ENCODE results near the gene TRPC1.

TRPC1 gene

DNA sequence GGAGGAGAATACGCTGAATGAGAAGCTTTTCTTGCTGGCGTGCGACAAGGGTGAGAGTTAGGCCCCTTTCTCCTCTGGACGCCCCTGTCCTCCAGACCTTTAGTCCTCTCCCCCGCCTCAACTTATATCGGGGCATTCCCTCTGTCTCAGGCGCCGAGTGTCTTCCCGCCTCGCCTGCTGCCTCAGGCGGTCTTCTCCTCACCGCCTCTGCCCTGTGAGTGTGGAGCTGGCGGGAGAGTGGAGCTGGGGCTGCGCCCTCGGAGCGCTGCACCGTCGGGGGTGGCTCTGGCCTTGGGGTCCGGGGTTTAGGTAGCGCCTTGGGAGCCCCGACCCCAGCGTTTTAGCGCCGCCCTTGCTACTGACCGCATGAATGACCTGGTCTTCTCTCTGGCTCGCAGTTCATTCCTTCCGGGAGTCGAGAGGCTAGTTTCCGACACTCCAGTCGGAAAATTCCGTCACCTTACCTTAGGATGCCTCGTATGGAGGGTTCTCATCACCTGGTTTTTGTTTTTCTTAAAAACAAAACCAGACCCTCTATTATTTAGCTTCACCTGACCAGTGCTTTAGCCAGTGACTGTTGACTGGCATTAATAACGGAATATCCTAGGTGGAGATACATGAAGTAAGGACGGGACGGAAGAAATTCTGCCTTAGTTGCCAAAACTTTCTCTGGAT lies 985 bp downstream of the TRPC1 start:
- DNase-seq (ENCODE audit: low read depth), result no peak
- TF ChIP-seq, protein P1, sequence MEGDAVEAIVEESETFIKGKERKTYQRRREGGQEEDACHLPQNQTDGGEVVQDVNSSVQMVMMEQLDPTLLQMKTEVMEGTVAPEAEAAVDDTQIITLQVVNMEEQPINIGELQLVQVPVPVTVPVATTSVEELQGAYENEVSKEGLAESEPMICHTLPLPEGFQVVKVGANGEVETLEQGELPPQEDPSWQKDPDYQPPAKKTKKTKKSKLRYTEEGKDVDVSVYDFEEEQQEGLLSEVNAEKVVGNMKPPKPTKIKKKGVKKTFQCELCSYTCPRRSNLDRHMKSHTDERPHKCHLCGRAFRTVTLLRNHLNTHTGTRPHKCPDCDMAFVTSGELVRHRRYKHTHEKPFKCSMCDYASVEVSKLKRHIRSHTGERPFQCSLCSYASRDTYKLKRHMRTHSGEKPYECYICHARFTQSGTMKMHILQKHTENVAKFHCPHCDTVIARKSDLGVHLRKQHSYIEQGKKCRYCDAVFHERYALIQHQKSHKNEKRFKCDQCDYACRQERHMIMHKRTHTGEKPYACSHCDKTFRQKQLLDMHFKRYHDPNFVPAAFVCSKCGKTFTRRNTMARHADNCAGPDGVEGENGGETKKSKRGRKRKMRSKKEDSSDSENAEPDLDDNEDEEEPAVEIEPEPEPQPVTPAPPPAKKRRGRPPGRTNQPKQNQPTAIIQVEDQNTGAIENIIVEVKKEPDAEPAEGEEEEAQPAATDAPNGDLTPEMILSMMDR (IDR thresholded peaks at IDR 0.05; ENCODE audit: low read depth, low read length, missing control alignments), result no peak
- peak overlapping the region; percentile 69 for H3K4me3 ChIP-seq (ENCODE audit: low read depth, low read length)

DNA sequence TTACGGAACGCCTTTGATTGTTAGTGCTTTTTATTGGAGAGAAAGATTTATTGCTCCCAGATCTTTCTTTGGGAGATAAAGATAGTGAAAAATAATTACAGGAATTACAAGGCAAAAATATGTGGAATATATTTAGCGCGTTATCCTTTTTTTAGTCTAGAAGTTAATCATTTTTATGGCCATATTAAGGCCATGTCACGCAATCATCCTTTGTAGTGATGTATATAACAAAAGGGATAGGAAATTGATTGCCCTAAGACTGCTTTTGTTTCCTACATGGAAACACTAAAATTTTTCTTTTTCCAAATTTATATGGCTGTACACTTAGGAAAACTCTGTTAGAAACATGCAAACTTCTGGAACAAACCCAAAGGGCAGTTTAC lies 1.5 kb downstream of the TRPC1 start:
- TF ChIP-seq, protein P1 (IDR thresholded peaks at IDR 0.05; ENCODE audit: low read depth, low read length, missing control alignments), result no peak
- no peak for DNase-seq (ENCODE audit: low read depth)
- no peak overlapping the region; the same call in 1 of the 2 replicates for H3K4me3 ChIP-seq (ENCODE audit: low read depth, low read length)

DNA sequence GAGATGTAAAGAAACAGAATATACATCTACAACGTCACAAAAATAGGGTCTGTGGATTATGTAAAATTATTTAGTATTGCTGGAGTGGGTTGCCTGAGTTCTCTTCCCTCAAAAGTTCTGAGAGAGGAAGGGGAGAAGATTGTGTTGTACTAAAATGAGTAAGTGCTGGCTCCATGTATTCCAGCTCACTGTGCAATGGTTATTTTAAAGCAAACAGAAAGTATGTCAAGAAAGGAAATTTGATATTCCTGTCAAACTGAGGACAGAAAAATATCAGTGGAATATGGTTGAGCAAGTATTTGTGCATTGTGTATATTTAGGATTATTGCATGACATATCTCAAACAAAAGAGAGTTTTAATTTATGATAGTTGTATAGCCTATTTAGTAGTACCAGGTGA lies 2.2 kb downstream of the TRPC1 start:
- TF ChIP-seq, protein P1 (IDR thresholded peaks at IDR 0.05; ENCODE audit: low read depth, low read length, missing control alignments), result no peak
- H3K4me3 ChIP-seq (ENCODE audit: low read depth, low read length), result no peak overlapping the region
- no peak for DNase-seq (ENCODE audit: low read depth)

DNA sequence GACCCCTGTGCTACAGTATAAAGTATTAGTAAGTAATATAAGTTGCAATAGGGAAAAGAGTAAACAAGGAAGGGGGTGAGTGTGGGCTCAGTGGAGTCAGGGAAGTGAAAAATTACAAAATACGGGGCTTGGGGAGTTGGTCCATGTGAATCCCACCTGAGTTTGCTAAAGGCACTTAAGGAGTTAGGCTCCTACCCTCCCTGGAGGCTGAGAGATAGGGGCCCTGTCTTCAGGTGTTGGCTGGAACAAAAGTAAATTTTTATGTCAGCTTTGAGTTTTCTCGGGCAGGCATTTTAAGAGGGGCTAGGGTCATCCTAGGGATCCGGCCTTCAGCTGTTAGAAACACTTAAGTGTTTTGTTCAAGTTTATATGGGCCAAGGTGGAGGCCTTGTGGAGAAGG lies 8.2 kb downstream of the TRPC1 start:
- TF ChIP-seq, protein P1 (IDR thresholded peaks at IDR 0.05; ENCODE audit: low read depth, low read length, missing control alignments), result no peak
- no peak overlapping the region for H3K4me3 ChIP-seq (ENCODE audit: low read depth, low read length)
- DNase-seq (ENCODE audit: low read depth), result no peak

DNA sequence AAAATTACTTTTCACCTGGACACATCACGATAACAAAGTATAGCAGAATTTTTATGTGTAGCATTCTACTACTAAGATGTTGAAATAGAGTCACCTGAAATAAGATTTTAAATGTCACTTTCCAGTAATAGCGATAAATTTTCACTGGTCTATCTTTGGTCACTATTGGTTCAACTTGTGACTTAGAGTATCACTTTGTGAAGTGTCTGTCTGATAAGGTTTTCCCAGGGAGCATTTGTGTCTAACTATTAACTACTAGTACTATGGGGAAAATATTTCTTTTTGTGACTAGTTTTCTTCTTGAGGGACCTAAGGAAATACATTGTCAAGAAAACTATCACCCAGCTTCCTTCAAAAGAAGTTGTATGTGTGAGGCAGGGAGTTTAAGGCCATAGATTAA lies 11.0 kb downstream of the TRPC1 start:
- no peak for DNase-seq (ENCODE audit: low read depth)
- TF ChIP-seq, protein P1 (IDR thresholded peaks at IDR 0.05; ENCODE audit: low read depth, low read length, missing control alignments), result no peak
- H3K4me3 ChIP-seq (ENCODE audit: low read depth, low read length), result no peak overlapping the region

DNA sequence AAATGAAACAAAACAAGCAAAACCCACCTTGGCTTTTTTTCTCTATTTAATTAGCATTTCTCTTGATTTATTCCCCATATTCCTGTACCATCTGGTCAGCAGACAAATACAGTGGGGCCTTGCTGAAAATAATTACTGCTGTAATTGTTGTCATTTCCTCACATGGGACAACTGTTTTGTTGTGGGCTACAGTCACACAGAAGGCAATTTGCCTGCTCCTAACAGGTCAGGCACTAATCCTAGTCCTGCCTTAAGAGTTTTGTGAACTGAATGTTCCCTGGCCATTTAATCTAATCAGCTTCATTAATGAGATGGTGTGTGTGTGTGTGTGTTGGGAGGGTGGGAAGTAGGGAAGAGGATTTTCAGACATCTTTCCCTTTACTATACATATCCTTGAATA lies 11.6 kb downstream of the TRPC1 start:
- no peak for DNase-seq (ENCODE audit: low read depth)
- TF ChIP-seq, protein P1 (IDR thresholded peaks at IDR 0.05; ENCODE audit: low read depth, low read length, missing control alignments), result no peak
- no peak overlapping the region for H3K4me3 ChIP-seq (ENCODE audit: low read depth, low read length)

DNA sequence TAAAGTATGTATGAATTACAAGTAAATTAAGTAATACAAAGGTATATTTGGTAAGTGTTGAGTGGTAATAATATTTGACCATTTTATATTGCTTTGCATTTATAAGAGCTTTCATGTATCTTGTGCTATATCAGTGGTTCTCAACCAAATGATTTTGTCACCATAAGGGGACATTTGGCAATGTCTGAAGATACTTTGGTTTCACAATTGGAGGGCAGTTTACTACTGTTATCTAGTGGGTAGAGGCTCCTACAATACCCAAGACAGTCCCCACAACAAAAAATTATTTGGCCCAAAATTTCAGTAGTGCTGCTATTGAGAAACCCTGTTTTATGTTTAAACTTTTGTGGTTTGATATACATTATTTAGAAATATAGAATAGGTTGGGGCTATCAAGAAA lies 14.6 kb downstream of the TRPC1 start:
- no peak for DNase-seq (ENCODE audit: low read depth)
- H3K4me3 ChIP-seq (ENCODE audit: low read depth, low read length), result no peak overlapping the region
- TF ChIP-seq, protein P1 (IDR thresholded peaks at IDR 0.05; ENCODE audit: low read depth, low read length, missing control alignments), result no peak

Data from GM12864 (cell line).